B cell (primary cell): ENCODE results near the gene ARID3A.
"Not testable (repeated sequence)": the region's sequence is repeated elsewhere in the genome, so short reads cannot be mapped to it uniquely, and the experiment has no call there.

Experiments
- CTCF ChIP-seq: fragments of 200-600 bp; IDR thresholded peaks from one replicate; pipeline ENCODE4 v1.8.0; 2022; ENCODE audit warnings: antibody characterized with exemption, mild to moderate bottlenecking
- EZH2 ChIP-seq: IDR thresholded peaks from 2 replicates; pipeline ENCODE4 v1.6.1; 2012; ENCODE audit warnings: borderline replicate concordance, low read depth, mild to moderate bottlenecking, moderate library complexity, low read length; ENCODE audit not compliant: insufficient read depth, poor library complexity, severe bottlenecking

- TF ChIP-seq CTCF, EZH2: not testable (repeated sequence)
These were observed 99.2 kb downstream of the ARID3A start for GRCh38 chr19:1025080-1025479.
